ENCODE measurements around the gene CGN.

- TF ChIP-seq CTCF (IDR thresholded peaks at IDR 0.05; ENCODE audit: low read length) (no peak), EZH2 (IDR thresholded peaks at IDR 0.05; ENCODE audit: borderline replicate concordance, low read length) (no peak)
These were observed 70.3 kb downstream of the CGN start for GRCh38 chr1:151581451-151581850.
